HG03521 (cell line): ENCODE data around the gene PCNX2.

Source experiments
- ATAC-seq: cut with Tn5 transposase; IDR thresholded peaks from one replicate; pipeline ENCODE4 v1.9.1; 2021; ENCODE audit warnings: mild to moderate bottlenecking, moderate library complexity; ENCODE audit not compliant: unreplicated experiment

Gene PCNX2

GRCh38 chr1:233320023-233320422, 24.5 kb upstream of the PCNX2 start:
- no peak for ATAC-seq

DNA sequence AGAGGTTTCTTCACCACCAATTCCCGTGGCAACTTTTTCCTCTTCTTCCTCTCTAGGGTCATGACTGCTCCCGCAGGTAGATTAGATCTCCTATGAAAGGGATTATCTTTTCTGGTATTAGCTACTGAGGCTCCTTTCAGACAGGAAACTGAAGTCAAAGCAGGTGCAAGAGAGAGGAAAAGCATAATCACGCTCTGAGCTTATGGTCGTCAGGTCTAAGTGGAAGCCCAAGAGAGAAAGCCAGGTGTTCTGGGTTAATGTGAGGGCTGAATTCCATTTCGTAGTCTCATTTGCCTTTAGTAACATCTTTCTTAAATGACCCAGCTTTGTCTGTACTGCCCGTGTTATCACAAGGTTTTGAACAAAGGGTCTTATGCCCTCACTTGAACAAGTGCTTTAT, 23.7 kb upstream of the PCNX2 start:
- ATAC-seq = no peak

DNA sequence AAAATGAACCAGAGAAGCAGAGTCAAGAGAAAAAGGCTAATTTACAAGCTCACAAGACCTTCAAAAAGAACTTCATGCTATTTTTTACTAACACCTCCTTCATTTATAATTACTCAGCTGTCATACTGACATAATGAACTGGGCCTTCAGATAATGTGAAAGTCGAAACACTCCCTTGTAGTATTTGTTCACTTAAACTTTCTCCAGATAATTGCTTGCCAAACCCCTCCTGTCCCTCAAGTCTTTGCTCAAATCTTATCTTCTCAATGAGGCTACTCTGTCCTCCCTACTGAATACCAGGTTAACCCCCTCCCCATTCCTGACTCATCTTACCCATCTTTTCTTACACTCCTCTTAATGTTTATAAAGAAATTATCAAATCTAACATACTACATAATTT, 20.9 kb upstream of the PCNX2 start:
- no peak for ATAC-seq

GRCh38 chr1:233315718-233316301, 20.3 kb upstream of the PCNX2 start:
- ATAC-seq = no peak

- no peak for ATAC-seq
Observed at GRCh38 chr1:233313434-233314155, 18.1 kb upstream of the PCNX2 start.

DNA sequence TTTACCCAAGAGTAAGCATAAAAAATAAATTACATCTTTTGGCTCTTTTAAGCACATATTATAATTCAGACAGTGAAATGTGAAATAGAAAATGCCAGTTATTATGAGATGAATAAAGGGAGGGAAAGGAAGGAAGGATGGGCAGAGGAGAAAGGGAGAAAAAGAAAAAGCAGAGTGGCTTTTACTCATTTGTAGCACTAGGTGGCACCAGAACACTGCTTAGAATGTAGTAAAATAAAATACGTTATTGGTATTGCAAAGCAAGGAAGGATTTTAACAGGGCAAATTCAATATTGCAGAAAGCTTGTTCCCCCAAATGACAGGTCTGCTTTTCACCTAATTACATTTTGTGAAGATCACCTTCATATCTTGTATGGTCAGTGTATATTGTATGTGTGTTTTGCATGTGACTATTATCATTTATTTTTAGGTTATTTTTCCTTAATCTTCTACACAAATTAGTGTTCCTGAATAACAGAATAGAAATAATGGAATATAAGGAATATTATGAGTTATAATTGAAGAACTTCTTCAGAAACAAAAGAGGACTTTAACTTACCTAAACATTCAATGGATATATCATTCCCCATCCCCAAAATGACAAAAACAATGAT, 9.1 kb upstream of the PCNX2 start:
- no peak for ATAC-seq

GRCh38 chr1:233300326-233300725, 4.8 kb upstream of the PCNX2 start:
- no peak for ATAC-seq

- no peak for ATAC-seq
Observed at GRCh38 chr1:233299450-233299849, 3.9 kb upstream of the PCNX2 start.

DNA sequence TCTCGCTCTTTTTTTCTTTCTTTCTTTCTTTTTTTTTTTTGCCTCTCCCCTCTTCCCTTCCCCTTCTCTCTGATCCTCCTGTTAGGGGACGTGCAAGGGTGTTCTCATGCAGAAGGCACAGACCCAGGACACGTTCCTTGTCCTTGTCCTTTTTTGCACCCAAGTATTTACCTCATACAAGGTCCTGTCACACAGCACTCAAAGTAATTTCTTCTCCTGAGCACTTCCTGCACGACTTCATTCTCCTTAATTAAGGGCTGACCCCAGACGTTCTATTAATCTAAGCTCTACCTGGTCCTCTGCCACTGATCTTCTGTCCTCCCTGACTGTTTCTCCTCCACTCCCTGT, 424 bp upstream of the PCNX2 start:
- ATAC-seq = no peak

DNA sequence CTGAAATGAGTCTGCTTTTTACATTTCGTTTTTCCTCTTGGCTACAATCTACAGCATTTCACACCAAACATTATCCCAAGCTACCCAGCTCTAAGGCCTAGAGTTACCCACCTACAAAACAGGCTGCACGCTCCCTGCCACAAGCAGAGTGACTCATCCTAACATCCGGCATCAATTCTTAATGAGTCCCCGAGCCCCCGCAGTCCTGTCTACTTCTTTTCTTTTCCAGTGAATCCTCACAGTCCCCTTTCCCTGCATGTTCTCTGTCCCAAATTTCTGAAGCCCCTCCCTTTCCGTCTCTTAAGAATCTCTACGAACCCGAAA, 650 bp downstream of the PCNX2 start:
- peak; percentile 26 for ATAC-seq

DNA sequence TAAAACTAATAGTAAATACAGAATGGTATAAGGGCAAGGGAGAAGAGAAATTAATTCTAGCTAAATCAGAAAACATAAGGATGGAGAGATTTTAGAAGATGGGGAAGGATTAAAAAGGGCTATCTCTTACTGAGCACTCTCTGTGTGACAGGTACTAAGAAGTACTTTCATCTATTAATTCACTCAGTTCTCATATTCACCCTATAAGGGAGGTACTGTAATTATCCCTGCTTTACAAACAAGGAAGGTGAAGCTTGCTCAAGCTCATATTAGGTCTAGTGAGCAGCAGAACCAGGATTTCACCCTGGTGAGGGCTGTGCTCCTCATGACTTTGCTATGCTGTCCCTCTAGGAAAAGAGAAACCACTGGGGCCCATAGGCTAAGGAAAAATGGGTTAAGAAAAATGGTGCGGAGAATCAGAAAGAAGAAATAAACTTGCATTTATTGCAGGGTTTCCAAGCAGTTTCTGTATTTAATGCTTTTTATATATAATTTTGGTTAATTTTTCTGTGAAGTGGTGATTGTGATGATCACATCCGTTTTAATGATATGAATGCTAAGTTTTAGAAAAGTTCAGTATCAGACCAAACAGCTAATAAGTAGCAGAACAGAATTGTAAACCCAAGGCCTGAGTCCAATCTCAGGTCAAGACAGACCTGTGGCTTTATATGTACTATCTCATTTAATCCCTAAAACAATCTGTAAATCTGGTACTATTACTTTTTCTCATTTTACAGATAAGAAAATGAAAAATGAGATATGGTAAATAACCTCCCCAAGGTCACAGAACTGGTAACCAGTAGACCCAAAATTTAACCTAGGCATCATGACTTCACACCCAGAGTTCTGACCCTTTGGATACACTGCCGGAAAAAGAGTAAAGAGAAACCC, 1.7 kb downstream of the PCNX2 start:
- no peak for ATAC-seq

GRCh38 chr1:233290396-233291034, 5.0 kb downstream of the PCNX2 start:
- no peak for ATAC-seq

GRCh38 chr1:233289676-233290075, 5.8 kb downstream of the PCNX2 start:
- no peak for ATAC-seq

DNA sequence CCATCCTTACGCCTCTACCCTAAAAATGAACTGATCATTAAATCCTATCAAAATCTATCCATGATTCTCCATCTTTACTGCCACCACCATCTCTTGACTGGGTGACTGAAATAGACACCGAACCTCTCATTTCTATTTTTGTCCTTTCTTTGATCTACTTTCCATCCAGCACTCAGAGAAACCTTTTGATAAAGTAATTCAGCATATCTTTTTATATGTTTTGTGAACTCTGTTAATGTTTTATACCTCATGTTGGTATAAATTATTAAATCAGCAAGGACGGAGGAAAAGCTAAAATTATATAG, 13.0 kb downstream of the PCNX2 start:
- no peak for ATAC-seq

DNA sequence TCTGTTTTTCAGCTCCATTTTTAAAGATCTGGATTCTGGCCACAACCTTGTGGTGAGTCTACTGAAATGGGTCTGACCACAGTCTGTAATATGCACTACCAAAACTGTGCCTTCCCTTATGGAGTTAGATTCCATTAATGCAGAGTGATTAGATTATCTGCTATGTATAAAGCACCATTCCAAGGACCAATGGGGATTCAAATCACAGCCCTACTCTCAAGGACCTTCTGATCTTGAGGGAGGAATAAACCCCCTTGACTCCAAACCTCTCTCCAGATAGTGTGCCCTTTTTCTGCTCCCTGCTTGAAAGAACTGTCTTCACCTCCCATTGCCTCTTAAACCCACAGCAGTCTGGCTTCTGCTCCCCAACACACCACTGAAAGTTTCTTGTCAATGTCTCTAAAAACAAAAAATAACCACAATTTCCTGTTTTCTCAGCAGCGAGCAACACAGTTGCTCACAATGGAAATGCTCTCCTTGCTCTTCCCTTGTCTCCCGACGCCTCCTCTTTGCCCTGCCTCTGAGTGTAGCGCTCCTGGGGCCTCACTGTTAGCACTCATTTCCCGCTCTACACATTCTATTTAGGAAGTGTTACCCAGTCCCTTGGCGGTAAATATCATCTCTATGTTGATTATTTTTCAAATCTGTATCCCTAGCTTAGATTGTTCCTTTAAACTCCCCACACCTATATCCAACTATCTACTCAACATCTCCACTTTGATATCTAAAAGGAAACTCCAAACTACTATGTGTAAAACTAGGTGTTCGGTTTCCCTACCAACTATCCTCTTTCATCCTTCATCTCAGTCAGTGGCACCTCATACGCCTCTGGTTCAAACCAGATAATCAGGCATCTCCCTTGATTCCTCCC, 13.6 kb downstream of the PCNX2 start:
- peak; percentile 79 for ATAC-seq

DNA sequence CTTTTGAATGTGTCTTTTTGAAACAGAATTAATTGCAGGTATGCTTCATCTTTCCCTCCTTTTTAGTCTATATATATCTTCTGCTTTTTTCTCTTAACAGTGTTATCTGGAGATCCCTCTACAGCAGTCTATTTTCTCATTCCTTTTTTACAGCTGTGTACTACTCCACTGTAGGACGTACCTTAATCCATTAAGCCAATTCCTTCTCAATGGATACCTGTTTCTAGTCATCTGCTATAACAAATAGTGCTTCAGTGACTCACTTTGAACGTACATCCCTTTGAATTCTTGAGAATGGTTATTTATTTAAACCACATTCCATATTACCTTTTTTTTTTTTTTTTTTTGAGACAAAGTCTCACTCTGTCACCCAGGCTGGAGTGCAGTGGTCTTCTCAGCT, 15.6 kb downstream of the PCNX2 start:
- no peak for ATAC-seq

- no peak for ATAC-seq
Observed at GRCh38 chr1:233278631-233279030, 16.9 kb downstream of the PCNX2 start.

GRCh38 chr1:233277637-233278606, 17.6 kb downstream of the PCNX2 start:
- ATAC-seq = no peak

DNA sequence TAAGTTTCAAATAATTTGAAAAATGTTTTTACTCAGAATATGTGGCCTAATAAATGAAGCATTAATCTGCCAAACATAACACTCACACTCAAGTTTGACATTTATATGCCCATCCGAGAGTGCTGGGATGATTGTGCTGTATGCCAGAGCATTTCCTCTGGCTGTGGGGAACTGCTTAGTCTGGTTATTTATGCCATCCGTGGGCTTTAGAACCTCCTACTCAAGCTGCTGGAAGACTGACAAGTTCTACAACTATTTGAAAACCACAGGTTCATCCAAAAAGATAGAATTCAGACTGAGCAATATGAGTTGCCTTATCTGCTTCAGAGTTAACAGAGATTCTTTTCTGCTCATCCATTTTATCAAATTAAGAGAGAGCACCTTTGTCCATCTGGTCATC, 25.9 kb downstream of the PCNX2 start:
- ATAC-seq = no peak
